Tibial nerve (tissue), 3 donors: ENCODE measurements around the gene AKAP6.

Experiments used
- POLR2A ChIP-seq, 2 donors: fragments of 450-650 bp; IDR thresholded peaks; one replicate each; pipeline ENCODE4 v1.6.1; 2017; ENCODE audit warnings: antibody characterized with exemption in 2 of 2, mild to moderate bottlenecking in 2 of 2, moderate library complexity in 2 of 2
- TF ChIP-seq, protein P1 (sequence below), 5 experiments: fragments of 200-600 bp in 3 of 5; fragments of 450-650 bp in 2 of 5; sonication (generic) in 3 of 5; IDR thresholded peaks; one replicate each; pipeline ENCODE4 v1.5.1; 2016 to 2019; ENCODE audit warnings: antibody characterized with exemption in 5 of 5, mild to moderate bottlenecking in 3 of 5, moderate library complexity in 2 of 5

DNA sequence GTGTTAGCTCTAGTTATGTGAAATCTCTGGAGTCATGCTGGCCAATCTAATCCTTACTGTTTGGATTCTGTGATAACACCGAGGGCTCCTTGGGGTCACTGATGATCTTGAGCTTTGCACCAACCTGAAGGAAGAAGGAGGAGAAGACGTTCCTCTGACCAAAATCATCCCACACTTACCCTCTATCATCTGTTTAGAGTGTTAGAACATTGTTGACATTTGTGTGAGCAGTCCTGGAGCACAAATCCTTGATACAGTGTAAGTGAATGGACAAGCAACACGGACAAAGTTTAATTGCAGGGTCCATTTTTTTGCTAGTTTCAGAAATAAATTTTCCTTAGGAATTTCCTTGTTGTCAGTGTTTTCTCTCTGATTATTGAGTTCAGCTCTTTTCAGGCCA is 181.7 kb downstream of the AKAP6 start:
- no peak for TF ChIP-seq POLR2A (IDR thresholded peaks at IDR 0.05)
- TF ChIP-seq, protein P1, sequence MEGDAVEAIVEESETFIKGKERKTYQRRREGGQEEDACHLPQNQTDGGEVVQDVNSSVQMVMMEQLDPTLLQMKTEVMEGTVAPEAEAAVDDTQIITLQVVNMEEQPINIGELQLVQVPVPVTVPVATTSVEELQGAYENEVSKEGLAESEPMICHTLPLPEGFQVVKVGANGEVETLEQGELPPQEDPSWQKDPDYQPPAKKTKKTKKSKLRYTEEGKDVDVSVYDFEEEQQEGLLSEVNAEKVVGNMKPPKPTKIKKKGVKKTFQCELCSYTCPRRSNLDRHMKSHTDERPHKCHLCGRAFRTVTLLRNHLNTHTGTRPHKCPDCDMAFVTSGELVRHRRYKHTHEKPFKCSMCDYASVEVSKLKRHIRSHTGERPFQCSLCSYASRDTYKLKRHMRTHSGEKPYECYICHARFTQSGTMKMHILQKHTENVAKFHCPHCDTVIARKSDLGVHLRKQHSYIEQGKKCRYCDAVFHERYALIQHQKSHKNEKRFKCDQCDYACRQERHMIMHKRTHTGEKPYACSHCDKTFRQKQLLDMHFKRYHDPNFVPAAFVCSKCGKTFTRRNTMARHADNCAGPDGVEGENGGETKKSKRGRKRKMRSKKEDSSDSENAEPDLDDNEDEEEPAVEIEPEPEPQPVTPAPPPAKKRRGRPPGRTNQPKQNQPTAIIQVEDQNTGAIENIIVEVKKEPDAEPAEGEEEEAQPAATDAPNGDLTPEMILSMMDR (IDR thresholded peaks at IDR 0.05): no peak
